GM21447 (cell line): Measurements from ENCODE around the gene NELL2.

Experiments used
- ATAC-seq: cut with Tn5 transposase; IDR thresholded peaks from one replicate; pipeline ENCODE4 v1.9.1; 2021; ENCODE audit not compliant: unreplicated experiment

Gene NELL2

GRCh38 chr12:44546060-44546459, 330.1 kb downstream of the NELL2 start:
- ATAC-seq: no peak

- ATAC-seq: no peak
Measured at GRCh38 chr12:44544018-44544417, 332.1 kb downstream of the NELL2 start.

GRCh38 chr12:44542716-44543115, 333.4 kb downstream of the NELL2 start:
- ATAC-seq: no peak

GRCh38 chr12:44537354-44537753, 338.8 kb downstream of the NELL2 start:
- no peak for ATAC-seq

GRCh38 chr12:44532940-44533339, 343.2 kb downstream of the NELL2 start:
- ATAC-seq: no peak

GRCh38 chr12:44531320-44531971, 344.7 kb downstream of the NELL2 start:
- no peak for ATAC-seq

GRCh38 chr12:44526655-44527182, 349.4 kb downstream of the NELL2 start:
- no peak for ATAC-seq

GRCh38 chr12:44525806-44526654, 350.1 kb downstream of the NELL2 start:
- ATAC-seq: no peak

GRCh38 chr12:44523828-44524227, 352.3 kb downstream of the NELL2 start:
- no peak for ATAC-seq

- no peak for ATAC-seq
Measured at GRCh38 chr12:44521702-44522101, 354.4 kb downstream of the NELL2 start.

GRCh38 chr12:44519931-44520330, 356.2 kb downstream of the NELL2 start:
- no peak for ATAC-seq

GRCh38 chr12:44511289-44511688, 364.8 kb downstream of the NELL2 start:
- no peak for ATAC-seq

- no peak for ATAC-seq
Measured at GRCh38 chr12:44510510-44510909, 365.6 kb downstream of the NELL2 start.

- no peak for ATAC-seq
Measured at GRCh38 chr12:44510076-44510475, 366.0 kb downstream of the NELL2 start.

- no peak for ATAC-seq
Measured at GRCh38 chr12:44509471-44509870, 366.6 kb downstream of the NELL2 start.

- no peak for ATAC-seq
Measured at GRCh38 chr12:44507461-44507860, 368.7 kb downstream of the NELL2 start.

GRCh38 chr12:44504799-44505198, 371.3 kb downstream of the NELL2 start:
- ATAC-seq: no peak

- ATAC-seq: no peak
Measured at GRCh38 chr12:44503329-44503728, 372.8 kb downstream of the NELL2 start.

- no peak for ATAC-seq
Measured at GRCh38 chr12:44502681-44503080, 373.4 kb downstream of the NELL2 start.

GRCh38 chr12:44500423-44500822, 375.7 kb downstream of the NELL2 start:
- no peak for ATAC-seq

- no peak for ATAC-seq
Measured at GRCh38 chr12:44497044-44497443, 379.1 kb downstream of the NELL2 start.

GRCh38 chr12:44490181-44490580, 385.9 kb downstream of the NELL2 start:
- no peak for ATAC-seq
